Neuronal stem cell (in vitro differentiated cells): Measurements from ENCODE around the gene XAF1.

Experiments
- DNase-seq: peaks from one replicate; pipeline ENCODE4 v3.0.0-alpha.2; 2013; ENCODE audit warnings: low spot score
- H2AFZ ChIP-seq: one replicate; pipeline ENCODE4 v1.6.1; 2013; ENCODE audit warnings: mild to moderate bottlenecking, low read length, inconsistent platforms
- H2AK5ac ChIP-seq: 2 replicates; pipeline ENCODE4 v1.6.1; 2013; ENCODE audit warnings: low read depth, mild to moderate bottlenecking, inconsistent platforms, low read length, moderate library complexity, mixed read lengths
- H2BK120ac ChIP-seq: 2 replicates; pipeline ENCODE4 v1.6.1; 2013; ENCODE audit warnings: low read depth, mild to moderate bottlenecking, inconsistent platforms, low read length, moderate library complexity, mixed read lengths
- H2BK12ac ChIP-seq: one replicate; pipeline ENCODE4 v1.6.1; 2013; ENCODE audit warnings: low read length, inconsistent platforms
- H2BK15ac ChIP-seq: 2 replicates; pipeline ENCODE4 v1.6.1; 2013; ENCODE audit warnings: mild to moderate bottlenecking, low read length, inconsistent platforms, mixed read lengths
- H2BK5ac ChIP-seq: one replicate; pipeline ENCODE4 v1.6.1; 2013; ENCODE audit warnings: inconsistent platforms, mild to moderate bottlenecking, low read length, moderate library complexity
- H3K14ac ChIP-seq: one replicate; pipeline ENCODE4 v1.6.1; 2013; ENCODE audit warnings: low read length, inconsistent platforms
- H3K18ac ChIP-seq: 2 replicates; pipeline ENCODE4 v1.6.1; 2013; ENCODE audit warnings: low read length, inconsistent platforms
- H3K23ac ChIP-seq: 2 replicates; pipeline ENCODE4 v1.6.1; 2013; ENCODE audit warnings: low read depth, mild to moderate bottlenecking, mixed read lengths, low read length, inconsistent platforms; ENCODE audit not compliant: poor library complexity
- H3K27ac ChIP-seq: replicated peaks from 3 replicates; pipeline ENCODE4 v1.5.1; 2013; ENCODE audit warnings: low read length, inconsistent platforms
- H3K27me3 ChIP-seq, 3 experiments: 2 replicates each; pipeline ENCODE4 v1.6.1; 2013; ENCODE audit warnings: low read length in 3 of 3, mild to moderate bottlenecking in 2 of 3, inconsistent platforms in 1 of 3, low read depth in 1 of 3, mixed read lengths in 1 of 3, moderate library complexity in 1 of 3; ENCODE audit not compliant: control insufficient read depth in 3 of 3, insufficient read depth in 3 of 3
- H3K36me3 ChIP-seq, 2 donors: replicated peaks in 1 of 2; 2 replicates each; pipeline ENCODE4 v1.6.1; 2013; ENCODE audit warnings: low read length in 2 of 2; ENCODE audit not compliant: control insufficient read depth in 2 of 2, insufficient read depth in 2 of 2
- H3K4ac ChIP-seq: 2 replicates; pipeline ENCODE4 v1.6.1; 2013; ENCODE audit warnings: inconsistent platforms, mild to moderate bottlenecking, low read length, moderate library complexity
- H3K4me1 ChIP-seq, 2 donors: 1 replicate in 1 of 2; 2 replicates in 1 of 2; pipeline ENCODE4 v1.6.1; 2013; ENCODE audit warnings: low read length in 2 of 2, low read depth in 1 of 2; ENCODE audit not compliant: control insufficient read depth in 2 of 2, insufficient read depth in 1 of 2
- H3K4me2 ChIP-seq: one replicate; pipeline ENCODE4 v1.6.1; 2013; ENCODE audit warnings: mild to moderate bottlenecking, low read length, inconsistent platforms; ENCODE audit not compliant: insufficient read depth, poor library complexity, severe bottlenecking
- H3K4me3 ChIP-seq, 2 donors: 2 replicates each; pipeline ENCODE4 v1.5.1; 2013; ENCODE audit warnings: low read length in 2 of 2, mild to moderate bottlenecking in 2 of 2, inconsistent platforms in 1 of 2, moderate library complexity in 1 of 2
- H3K79me1 ChIP-seq: one replicate; pipeline ENCODE4 v1.6.1; 2013; ENCODE audit warnings: low read depth, mild to moderate bottlenecking, inconsistent platforms, low read length, moderate library complexity
- H3K9ac ChIP-seq: one replicate; pipeline ENCODE4 v1.6.1; 2013; ENCODE audit warnings: mild to moderate bottlenecking, low read depth, low read length, inconsistent platforms; ENCODE audit not compliant: poor library complexity
- H3K9me3 ChIP-seq, 2 donors: replicated peaks in 1 of 2; 2 replicates each; pipeline versions ENCODE3 to v1.6.1; 2013; ENCODE audit warnings: low read length in 2 of 2, mild to moderate bottlenecking in 2 of 2, inconsistent platforms in 1 of 2, low read depth in 1 of 2, mixed read lengths in 1 of 2, moderate library complexity in 1 of 2; ENCODE audit not compliant: control insufficient read depth in 2 of 2, insufficient read depth in 1 of 2
- H4K8ac ChIP-seq: one replicate; pipeline ENCODE4 v1.6.1; 2013; ENCODE audit warnings: low read depth, mild to moderate bottlenecking, inconsistent platforms, low read length, moderate library complexity
- H4K91ac ChIP-seq: one replicate; pipeline ENCODE4 v1.6.1; 2013; ENCODE audit warnings: low read length, low read depth, mild to moderate bottlenecking, inconsistent platforms; ENCODE audit not compliant: poor library complexity
- WGBS, 2 donors: extraction: QIAGEN DNeasy Blood & Tissue Kit; methylation state at CpG; one replicate each; pipeline ENCODE4 v1.1.7; 2013; ENCODE audit warnings: missing lambda C conversion rate in 2 of 2, mixed read lengths in 1 of 2; ENCODE audit not compliant: insufficient read length in 2 of 2, insufficient replicate concordance in 1 of 2; ENCODE audit errors: extremely low coverage in 2 of 2; 5-methylcytosine and 5-hydroxymethylcytosine counted together

XAF1 gene

DNA sequence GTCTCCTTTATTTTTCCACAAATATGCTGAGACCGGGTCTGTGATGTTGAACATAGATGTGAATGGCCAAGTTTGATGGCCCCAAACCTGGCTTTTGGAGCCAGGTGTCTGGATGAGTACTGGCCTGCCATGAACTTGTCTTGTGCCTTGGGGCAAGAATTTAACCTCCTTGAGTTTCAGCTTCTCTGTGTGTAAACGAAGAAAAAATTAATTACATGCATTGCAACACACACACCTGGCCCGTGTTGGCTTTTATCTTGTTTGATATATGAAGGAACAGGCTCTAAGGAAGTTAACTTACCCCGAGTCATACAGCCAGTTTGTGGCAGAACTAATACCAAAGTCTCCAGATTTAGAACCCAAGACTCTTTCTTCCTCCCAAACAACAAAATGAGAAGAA, 33.3 kb downstream of the XAF1 start:
- Histone ChIP-seq H2BK5ac (no peak overlapping the region), H3K36me3 (no peaks in the 10 kb centered on the region), H3K14ac (no peak overlapping the region), H3K27me3 (peaks cover 0 to 10% (median 0%) of the 10 kb centered on the region in 3 experiments), H2AFZ (no peak overlapping the region), H3K4me3 (no peak overlapping the region), H3K23ac (no peak overlapping the region), H2AK5ac (no peak overlapping the region), H3K4me1 (no peaks in the 10 kb centered on the region), H2BK120ac (no peak overlapping the region), H2BK12ac (no peak overlapping the region), H2BK15ac (no peak overlapping the region), H4K8ac (no peak overlapping the region), H3K27ac (no peak overlapping the region), H3K4ac (no peak overlapping the region), H4K91ac (no peak overlapping the region), H3K18ac (no peak overlapping the region), H3K4me2 (no peak overlapping the region), H3K79me1 (no peaks in the 10 kb centered on the region), H3K9ac (no peak overlapping the region), H3K9me3 (peaks cover 0 to 9% of the 10 kb centered on the region in 2 donors)
- no CpG with 5 or more reads among the region's 4 CpGs for WGBS, 2 donors
- no peak for DNase-seq

DNA sequence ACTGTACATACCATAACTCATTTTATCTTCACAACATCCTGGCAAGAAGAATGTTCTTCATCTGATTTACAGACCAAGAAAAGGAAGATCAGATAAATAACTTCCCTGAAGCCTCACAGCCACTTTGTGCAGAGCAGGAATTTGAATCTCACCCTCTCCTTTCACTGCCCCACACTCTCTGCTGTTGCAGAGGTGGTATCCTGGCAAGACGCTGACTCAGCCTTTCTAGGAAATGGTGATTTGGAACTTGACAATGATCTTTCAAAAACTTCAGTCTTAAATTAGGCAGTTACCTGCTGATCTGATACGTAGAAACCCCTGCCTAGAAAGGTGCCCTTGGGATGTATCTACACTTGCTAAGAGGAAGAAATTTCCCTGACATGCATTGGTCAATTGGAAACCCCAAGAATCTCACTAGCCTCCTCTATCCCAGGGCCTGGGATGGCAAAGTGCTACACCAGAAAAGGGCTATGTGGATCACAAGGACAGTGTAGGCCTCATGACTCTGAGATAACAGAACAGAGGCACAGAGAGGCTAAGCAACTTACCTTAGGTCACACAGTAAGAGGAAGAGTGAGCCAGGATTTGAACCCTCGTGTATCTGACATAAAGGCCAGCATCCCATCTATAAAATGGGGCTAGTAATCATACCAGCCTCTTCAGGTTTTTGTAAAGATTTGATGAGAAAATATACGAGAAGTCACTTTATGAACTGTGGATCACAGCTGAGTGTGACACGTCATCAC, 38.1 kb downstream of the XAF1 start:
- peaks cover 0 to 10% (median 0%) of the 10 kb centered on the region in 3 experiments for H3K27me3 ChIP-seq
- H3K36me3 ChIP-seq: no peaks in the 10 kb centered on the region
- no peak for DNase-seq
- H2BK120ac ChIP-seq: no peak overlapping the region
- H3K9ac ChIP-seq: no peak overlapping the region
- no peaks in the 10 kb centered on the region for H3K79me1 ChIP-seq
- H3K4me1 ChIP-seq: no peaks in the 10 kb centered on the region
- H4K8ac ChIP-seq: no peak overlapping the region
- H3K4me3 ChIP-seq: no peak overlapping the region
- no peak overlapping the region for H2BK12ac ChIP-seq
- H2BK5ac ChIP-seq: no peak overlapping the region
- H2AK5ac ChIP-seq: no peak overlapping the region
- H3K14ac ChIP-seq: no peak overlapping the region
- no peak overlapping the region for H2BK15ac ChIP-seq
- no peak overlapping the region for H3K27ac ChIP-seq
- no peak overlapping the region for H2AFZ ChIP-seq
- H3K23ac ChIP-seq: no peak overlapping the region
- no peak overlapping the region for H4K91ac ChIP-seq
- H3K4ac ChIP-seq: no peak overlapping the region
- H3K9me3 ChIP-seq: no peaks in the 10 kb centered on the region
- no peak overlapping the region for H3K4me2 ChIP-seq
- no CpG with 5 or more reads among the region's 5 CpGs for WGBS, 2 donors
- H3K18ac ChIP-seq: no peak overlapping the region

DNA sequence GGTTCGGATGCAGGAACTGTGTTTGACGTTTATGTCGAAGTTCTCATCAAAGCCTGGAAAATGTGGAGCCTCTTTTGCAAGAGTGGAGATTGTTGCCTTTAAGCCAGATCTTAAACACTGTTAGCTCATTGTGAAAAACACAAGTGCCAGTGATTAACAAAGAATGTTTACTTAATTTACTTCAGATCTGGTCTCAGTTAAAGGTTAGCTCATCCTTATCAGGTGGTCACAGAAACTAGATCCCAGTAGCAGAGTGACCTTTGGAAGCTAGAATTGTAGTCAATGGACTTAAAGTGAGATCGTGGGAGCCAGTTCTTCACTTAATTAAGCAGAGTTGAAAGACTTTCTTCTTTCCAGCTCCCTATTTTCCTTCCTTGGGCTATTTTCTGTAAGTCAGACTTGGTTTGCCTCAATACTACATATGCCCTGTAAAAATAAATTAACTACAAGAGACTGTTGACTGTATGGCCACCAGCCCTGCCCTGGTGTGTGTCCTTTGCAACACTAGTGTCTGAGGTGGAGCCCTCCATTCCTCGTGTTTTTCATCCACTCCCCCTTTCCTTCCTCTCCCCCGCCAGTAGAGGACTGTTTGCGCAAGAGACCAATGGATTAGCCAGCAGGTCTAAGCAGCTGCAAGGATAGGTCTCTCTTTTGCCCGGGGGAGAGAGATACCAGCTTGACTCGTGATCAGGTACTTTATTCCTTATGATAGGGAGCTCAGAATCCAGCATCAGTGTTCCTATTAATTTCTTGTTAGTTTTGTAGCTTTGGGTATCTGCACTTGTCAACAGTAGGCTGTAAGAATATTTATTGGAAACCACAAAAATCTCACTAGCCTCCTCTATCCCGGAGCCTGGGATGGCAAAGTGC, 40.4 kb downstream of the XAF1 start:
- WGBS, 2 donors: no CpG with 5 or more reads among the region's 10 CpGs
- H3K18ac ChIP-seq: no peak overlapping the region
- H4K8ac ChIP-seq: no peak overlapping the region
- no peak overlapping the region for H3K27ac ChIP-seq
- H3K79me1 ChIP-seq: no peaks in the 10 kb centered on the region
- H2AK5ac ChIP-seq: no peak overlapping the region
- H2AFZ ChIP-seq: no peak overlapping the region
- peaks cover 0 to 7% (median 0%) of the 10 kb centered on the region in 3 experiments for H3K27me3 ChIP-seq
- no peak overlapping the region for H4K91ac ChIP-seq
- H3K4me1 ChIP-seq: no peaks in the 10 kb centered on the region
- no peak overlapping the region for H3K9ac ChIP-seq
- no peak overlapping the region for H3K4me2 ChIP-seq
- H2BK120ac ChIP-seq: no peak overlapping the region
- no peak overlapping the region for H3K23ac ChIP-seq
- no peak overlapping the region for H3K4ac ChIP-seq
- no peak for DNase-seq
- H3K9me3 ChIP-seq: no peaks in the 10 kb centered on the region
- H2BK12ac ChIP-seq: no peak overlapping the region
- H2BK5ac ChIP-seq: no peak overlapping the region
- H3K14ac ChIP-seq: no peak overlapping the region
- H3K36me3 ChIP-seq: no peaks in the 10 kb centered on the region
- H2BK15ac ChIP-seq: no peak overlapping the region
- no peak overlapping the region for H3K4me3 ChIP-seq

DNA sequence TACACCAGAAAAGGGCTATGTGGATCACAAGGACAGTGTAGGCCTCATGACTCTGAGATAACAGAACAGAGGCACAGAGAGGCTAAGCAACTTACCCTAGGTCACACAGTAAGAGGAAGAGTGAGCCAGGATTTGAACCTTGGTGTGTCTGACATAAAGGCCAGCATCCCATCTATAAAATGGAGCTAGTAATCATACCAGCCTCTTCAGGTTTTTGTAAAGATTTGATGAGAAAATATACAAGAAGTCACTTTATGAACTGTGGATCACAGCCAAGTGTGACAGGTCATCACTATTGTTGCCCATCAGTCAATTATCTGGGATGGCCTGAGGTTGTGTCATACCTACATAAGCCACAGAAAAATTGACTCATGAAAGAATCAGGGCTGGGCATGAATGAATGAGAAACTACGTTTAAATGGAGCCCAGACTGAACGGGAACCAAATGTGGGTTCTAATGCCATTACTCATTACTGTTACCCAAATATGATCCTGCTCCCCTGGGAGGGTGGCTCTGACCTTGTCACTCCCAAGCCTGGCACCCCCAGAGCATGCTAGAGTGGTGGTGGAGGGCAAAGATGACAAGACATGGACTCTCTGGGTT, 41.1 kb downstream of the XAF1 start:
- H3K4me3 ChIP-seq: no peak overlapping the region
- no peak overlapping the region for H3K27ac ChIP-seq
- H2AFZ ChIP-seq: no peak overlapping the region
- no peak overlapping the region for H4K91ac ChIP-seq
- no peaks in the 10 kb centered on the region for H3K9me3 ChIP-seq
- H3K4me1 ChIP-seq: no peaks in the 10 kb centered on the region
- no peak overlapping the region for H2AK5ac ChIP-seq
- no peak overlapping the region for H2BK120ac ChIP-seq
- H3K4ac ChIP-seq: no peak overlapping the region
- no peaks in the 10 kb centered on the region for H3K79me1 ChIP-seq
- no peak for DNase-seq
- no peak overlapping the region for H3K9ac ChIP-seq
- no peak overlapping the region for H3K18ac ChIP-seq
- peaks cover 0 to 7% (median 0%) of the 10 kb centered on the region in 3 experiments for H3K27me3 ChIP-seq
- no CpG with 5 or more reads among the region's 2 CpGs for WGBS, 2 donors
- no peak overlapping the region for H3K4me2 ChIP-seq
- no peaks in the 10 kb centered on the region for H3K36me3 ChIP-seq
- H4K8ac ChIP-seq: no peak overlapping the region
- no peak overlapping the region for H2BK15ac ChIP-seq
- no peak overlapping the region for H2BK5ac ChIP-seq
- H3K23ac ChIP-seq: no peak overlapping the region
- H3K14ac ChIP-seq: no peak overlapping the region
- H2BK12ac ChIP-seq: no peak overlapping the region
